PC-3 (cell line): ENCODE results near the gene RETREG1.

Experiments
- EZH2phosphoT487 ChIP-seq: fragments of 300-600 bp; sonication (generic); IDR thresholded peaks from 2 replicates; pipeline ENCODE4 v1.6.1; 2018; ENCODE audit warnings: mild to moderate bottlenecking, antibody characterized with exemption, low read length, borderline replicate concordance
- TF ChIP-seq, protein P1 (sequence below): fragments of 300-600 bp; sonication (generic); conservative IDR thresholded peaks from 2 replicates; pipeline ENCODE4 v1.5.1; 2017; ENCODE audit warnings: antibody characterized with exemption, low read depth, mild to moderate bottlenecking, low read length

DNA sequence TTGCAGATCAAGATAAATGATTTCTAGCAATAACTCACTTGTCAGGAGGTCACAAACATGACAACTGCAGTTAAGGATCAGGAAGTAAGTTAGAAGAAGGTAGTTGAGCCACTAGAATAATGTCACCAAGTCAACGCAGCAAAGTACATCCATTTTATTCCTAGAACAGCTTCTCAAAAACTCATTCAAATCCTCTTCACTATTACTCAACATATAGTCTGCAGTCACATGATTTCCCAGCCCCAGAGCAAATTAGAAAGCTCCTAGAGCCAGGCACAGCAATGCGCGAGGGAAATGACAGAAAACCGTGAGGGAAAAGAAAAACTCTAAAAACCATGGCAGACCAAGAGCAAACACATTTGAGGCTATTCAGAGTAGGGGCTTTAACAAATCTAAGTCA lies 101.3 kb downstream of the RETREG1 start:
- TF ChIP-seq, protein P1, sequence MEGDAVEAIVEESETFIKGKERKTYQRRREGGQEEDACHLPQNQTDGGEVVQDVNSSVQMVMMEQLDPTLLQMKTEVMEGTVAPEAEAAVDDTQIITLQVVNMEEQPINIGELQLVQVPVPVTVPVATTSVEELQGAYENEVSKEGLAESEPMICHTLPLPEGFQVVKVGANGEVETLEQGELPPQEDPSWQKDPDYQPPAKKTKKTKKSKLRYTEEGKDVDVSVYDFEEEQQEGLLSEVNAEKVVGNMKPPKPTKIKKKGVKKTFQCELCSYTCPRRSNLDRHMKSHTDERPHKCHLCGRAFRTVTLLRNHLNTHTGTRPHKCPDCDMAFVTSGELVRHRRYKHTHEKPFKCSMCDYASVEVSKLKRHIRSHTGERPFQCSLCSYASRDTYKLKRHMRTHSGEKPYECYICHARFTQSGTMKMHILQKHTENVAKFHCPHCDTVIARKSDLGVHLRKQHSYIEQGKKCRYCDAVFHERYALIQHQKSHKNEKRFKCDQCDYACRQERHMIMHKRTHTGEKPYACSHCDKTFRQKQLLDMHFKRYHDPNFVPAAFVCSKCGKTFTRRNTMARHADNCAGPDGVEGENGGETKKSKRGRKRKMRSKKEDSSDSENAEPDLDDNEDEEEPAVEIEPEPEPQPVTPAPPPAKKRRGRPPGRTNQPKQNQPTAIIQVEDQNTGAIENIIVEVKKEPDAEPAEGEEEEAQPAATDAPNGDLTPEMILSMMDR: no peak
- TF ChIP-seq EZH2phosphoT487: no peak
